NCI-H748 (cell line): Measurements from ENCODE around the gene PPA1.
"Not testable (repeated sequence)": the region's sequence is repeated elsewhere in the genome, so short reads cannot be mapped to it uniquely, and the experiment has no call there.

Experiments
- DNase-seq: peaks from one replicate; lab custom pipeline; 2025; ENCODE audit not compliant: unreplicated experiment; lab: John Stamatoyannopoulos, UW

PPA1 gene

DNA sequence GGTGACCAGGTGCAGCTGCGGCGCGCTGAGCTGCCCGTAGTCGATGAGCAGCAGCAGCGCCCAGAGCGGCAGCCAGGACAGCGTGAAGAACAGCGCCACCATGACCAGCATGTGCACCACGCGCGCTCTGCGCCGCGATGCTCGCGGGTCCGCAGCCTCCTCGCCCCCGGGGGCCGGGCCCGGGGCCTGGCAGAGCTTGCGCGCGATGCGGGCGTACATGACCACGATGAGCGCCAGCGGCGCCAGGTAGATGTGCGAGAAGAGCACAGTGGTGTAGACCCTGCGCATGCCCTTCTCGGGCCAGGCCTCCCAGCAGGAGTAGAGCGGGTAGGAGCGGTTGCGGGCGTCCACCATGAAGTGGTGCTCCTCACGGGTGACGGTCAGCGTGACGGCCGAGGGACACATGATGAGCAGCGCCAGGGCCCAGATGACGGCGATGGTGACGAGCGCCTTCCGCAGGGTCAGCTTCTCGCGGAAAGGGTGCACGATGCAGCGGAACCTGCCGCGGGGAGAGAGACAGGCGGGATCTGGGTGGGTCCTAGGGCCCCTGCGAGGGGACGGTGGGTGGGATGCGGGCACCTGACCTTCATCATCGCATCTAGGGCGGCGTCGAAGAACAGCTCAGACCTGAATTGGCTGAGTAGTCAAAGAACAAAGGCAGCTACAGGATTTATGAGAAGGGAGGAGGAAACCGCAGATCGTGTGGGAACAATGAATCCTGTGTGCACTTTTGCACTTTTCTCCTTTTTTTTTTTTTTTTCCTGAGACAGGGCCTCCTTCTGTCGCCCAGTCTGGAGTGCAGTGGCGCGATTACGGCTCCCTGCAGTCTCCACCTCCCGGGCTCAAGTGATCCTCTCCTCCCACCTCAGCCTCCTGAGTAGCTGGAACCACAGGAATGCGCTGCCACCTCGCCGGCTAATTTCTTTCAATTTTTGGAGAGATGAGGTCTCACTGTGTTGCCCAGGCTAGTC lies 22.4 kb upstream of the PPA1 start:
- DNase-seq, result no peak

GRCh38 chr10:70254778-70255328 lies 21.6 kb upstream of the PPA1 start:
- DNase-seq, result no peak

- DNase-seq, result no peak
Measured at GRCh38 chr10:70253878-70254765, 20.9 kb upstream of the PPA1 start.

DNA sequence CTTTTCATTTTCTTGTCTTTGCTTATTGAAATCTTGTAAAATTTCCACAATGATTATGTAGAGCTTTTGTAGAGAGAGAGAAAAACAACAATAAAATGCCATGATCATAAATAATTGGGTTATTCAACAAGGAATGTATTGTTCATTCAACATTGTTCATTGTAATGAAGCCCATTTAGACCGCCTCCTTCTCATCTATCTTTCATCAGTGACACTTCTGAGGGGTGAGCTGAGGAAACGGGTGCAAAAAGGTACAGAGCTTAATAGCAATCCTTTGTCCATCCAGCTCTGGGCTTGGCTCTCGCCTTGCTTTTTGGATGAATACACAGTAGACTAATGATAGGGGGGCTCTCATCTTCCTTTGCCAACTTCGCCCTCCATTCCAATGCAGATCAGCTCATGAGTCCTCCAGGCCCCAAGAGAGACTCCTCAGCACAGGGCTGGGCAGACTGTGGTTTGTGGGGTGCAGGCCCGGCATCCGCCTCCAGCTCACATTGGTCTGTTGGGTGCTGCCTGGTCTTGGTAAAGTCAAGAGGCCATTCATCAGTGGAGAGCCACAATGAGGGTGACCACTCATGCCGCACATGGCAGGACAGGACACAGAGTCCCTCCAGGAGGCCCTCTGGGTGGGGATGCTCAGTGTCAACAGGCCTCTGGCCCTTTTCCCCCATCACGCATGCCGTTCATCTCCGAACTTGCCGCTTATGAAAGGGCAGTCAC lies 17.9 kb upstream of the PPA1 start:
- no peak for DNase-seq

GRCh38 chr10:70247360-70247759 lies 14.1 kb upstream of the PPA1 start:
- DNase-seq, result peak; percentile 64

GRCh38 chr10:70241081-70241480 lies 7.9 kb upstream of the PPA1 start:
- no peak for DNase-seq

GRCh38 chr10:70239986-70240385 lies 6.8 kb upstream of the PPA1 start:
- DNase-seq, result not testable (repeated sequence)

DNA sequence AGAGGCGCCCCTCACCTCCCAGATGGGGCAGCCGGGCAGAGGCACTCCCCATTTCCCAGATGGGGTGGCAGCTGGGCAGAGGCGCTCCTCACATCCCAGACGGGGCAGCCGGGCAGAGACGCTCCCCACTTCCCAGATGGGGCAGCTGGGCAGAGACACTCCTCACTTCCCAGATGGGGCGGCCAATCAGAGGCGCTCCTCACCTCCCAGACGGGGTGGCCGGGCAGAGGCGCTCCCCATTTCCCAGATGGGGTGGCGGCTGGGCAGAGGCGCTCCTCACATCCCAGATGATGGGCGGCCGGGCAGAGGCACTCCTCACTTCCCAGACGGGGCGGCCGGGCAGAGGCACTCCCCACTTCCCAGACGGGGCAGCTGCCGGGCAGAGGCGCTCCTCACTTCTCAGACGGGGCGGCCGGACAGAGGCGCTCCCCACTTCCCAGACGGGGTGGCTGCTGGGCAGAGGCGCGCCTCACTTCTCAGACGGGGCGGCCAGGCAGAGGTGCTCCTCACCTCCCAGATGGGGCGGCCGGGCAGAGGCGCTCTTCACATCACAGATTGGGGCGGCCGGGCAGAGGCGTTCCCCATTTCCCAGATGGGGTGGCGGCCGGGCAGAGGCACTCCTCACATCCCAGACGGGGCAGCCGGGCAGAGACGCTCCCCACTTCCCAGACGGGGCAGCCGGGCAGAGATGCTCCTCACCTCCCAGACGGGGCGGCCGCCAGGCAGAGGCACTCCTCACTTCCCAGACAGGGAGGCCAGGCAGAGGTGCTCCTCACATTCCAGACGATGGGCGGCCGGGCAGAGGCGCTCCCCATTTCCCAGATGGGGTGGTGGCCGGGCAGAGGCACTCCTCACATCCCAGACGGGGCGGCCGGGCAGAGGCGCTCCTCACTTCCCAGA lies 6.1 kb upstream of the PPA1 start:
- not testable (repeated sequence) for DNase-seq

- DNase-seq, result peak; percentile 20
Measured at GRCh38 chr10:70237958-70238536, 4.8 kb upstream of the PPA1 start.

DNA sequence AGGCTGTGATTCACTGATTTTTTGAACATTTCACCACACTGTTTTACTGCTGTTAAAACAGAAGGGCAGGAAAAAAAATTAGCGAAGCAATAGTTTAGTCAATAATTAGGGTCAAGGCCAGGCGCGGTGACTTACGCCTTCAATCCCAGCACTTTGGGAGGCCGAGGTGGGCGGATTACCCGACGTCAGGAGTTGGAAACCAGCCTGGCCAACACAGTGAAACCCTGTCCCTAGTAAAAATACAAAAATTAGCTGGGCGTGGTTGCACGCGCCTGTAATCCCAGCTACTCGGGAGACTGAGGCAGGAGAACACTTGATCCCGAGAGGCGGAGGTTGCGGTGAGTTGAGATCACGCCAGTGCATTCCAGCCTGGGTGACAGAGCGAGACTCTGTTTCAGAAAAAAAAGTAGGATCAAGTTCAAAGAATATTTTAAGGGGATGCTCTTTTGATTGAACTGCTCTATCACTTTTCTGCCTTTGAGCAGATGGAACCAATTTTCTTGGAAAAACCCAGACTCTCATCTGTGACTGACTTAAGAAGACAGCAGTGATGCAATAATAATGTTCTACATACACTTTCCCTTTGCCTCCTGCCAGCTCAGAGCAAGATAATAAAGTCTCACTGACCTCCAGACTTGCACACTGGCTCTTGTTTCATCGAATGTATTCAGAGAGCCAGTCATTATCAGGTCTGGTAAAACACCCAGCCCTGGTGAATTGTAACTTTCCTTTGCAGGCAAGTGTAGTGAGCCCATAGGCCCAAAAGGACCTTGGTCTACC lies 1.6 kb upstream of the PPA1 start:
- DNase-seq, result no peak

DNA sequence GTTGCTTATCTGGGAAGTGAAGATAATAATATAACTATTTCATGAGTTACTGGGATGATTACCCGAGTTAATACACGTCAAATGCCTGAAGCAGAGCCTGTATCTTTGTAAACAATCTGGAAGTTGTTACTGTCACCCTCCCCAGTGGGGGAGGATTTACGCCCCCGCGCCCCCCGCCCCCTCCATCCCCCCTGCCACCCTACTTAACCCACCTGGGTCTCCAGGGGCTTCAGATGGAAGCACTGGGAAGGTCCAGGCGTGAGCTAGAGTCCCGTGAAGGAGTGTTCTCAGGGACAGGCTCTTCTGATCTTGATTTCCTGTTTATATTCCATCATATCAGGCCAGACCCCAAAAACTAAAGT lies 691 bp upstream of the PPA1 start:
- DNase-seq, result no peak

DNA sequence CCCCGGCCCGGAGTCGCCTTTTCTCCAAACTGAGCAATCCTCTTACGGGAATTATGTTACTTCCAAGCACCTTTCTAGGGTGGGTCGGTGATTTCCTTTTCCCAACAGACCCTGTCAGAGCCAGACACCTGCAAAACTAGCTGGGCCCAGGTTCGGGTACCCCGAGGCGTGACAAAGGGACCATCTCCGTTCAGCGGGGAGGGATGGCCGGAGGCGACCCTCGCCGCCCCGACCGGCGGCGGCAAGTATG lies 445 bp downstream of the PPA1 start:
- DNase-seq, result no peak

DNA sequence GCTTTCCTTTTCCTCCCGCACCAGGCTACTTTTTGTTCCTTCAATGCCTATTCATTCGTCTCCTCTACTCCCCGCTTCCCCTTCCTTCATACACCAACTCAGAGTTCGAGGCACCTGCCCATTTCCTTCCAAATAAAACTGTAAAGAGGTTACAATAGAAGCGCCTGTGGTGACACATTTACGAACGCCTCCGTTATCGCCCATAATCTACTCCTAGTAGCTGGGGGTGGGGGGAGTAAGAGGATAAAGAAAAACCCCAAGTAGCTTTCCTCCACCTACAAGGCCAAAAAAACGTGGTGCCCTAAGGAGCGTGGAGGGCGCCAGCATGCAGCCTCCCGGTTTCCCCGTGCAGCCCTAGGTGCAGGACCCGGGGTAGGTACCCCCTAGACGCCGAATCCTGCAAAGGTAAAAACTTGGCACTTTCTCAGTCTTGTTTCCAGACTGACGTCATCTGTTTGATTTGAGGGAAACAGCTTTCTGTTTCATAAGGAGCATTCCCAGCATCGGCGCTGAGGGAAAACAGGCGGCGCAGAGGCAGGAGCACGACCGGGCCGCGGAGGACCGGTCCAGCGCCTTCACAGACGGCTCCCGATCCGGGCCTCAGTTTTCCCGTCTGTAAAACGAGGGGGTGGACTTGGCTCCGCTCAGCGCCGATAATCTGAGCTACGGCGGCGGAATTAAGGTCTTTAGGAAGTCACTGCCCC lies 922 bp downstream of the PPA1 start:
- peak; percentile 41 for DNase-seq

- DNase-seq, result peak; percentile 1
Measured at GRCh38 chr10:70228491-70228890, 4.7 kb downstream of the PPA1 start.

DNA sequence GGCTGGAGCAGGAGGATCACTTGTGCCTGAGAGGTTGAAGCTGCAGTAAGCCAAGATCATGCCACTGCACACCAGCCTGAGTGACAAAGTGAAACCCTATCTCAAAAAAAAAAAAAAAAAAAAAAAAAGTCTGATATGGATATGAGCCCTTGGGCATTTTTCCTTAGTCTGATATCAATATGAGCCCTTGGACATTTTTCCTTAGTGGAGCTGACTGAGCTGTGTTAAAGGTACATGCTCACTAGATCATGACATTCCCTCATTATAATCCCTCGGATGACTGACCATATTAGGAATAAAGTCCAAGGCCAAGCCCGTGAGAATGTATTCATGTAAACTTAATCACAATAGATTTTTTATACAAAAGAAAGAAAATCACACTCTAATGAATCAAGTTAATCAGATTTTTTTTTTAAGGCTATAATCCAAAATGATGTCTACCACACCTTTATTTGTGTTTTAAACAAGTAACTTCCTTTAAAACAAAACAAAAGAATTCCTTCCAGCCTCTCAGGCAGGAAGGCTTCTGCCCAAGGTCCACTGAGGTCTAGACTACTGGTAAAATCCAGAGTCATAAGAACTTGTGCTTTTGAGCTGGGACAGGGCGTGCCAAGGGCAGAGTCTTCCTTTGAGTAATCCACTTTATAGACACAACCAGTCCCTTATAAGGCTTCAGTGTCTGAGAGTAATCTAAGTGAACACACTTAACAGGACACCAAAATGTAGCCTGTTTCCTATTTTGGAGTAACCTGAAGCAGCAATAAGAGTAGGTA lies 5.5 kb downstream of the PPA1 start:
- no peak for DNase-seq

DNA sequence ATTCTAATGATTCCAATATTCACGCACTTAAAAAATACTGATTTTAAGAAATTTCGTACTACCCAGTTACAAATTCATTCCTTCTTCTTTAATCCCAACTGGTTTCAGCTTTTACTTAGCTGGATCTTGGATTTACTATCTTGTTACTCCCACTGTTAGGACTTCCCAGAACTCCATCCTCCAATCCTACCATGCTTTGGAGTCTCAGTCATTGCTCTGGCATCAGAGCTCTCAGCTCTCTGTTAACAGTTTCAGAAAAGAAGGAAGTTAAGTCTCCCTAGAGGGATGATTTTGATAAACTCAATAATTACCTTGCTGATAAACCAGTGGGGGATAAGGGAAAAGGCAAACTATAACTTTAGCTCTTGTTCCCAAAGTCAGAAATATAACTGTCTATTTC lies 9.5 kb downstream of the PPA1 start:
- no peak for DNase-seq

DNA sequence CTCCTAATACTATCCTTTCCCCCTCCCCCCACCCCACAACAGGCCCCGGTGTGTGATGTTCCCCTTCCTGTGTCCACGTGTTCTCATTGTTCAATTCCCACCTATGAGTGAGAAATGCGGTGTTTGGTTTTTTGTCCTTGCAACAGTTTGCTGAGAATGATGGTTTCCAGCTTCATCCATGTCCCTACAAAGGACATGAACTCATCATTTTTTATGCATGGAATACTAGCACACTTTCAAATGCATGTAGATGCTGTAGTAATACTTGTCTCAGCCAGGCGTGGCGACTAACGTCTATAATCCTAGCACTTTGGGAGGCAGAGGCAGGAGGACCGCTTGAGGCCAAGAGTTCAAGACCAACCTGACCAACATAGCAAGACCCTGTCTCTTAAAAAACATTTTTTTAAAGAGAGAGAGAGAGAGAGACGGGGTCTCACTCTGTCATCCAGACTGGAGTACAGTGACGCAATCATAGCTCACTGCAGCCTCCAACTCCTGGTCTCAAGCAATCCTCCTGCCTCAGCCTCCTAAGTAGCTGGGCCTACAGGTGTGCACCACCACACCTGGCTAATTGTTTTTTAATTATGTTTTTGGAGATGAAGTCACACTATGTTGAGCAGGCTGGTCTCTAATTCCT lies 10.3 kb downstream of the PPA1 start:
- not testable (repeated sequence) for DNase-seq
